ENCODE results near the gene NADK2. TPM values are rescaled to one million over a fixed set of nuclear protein-coding genes. Genes with fewer than 3 reads are reported as not detected.
A peak's percentile ranks its signal among the peaks of the same experiment; 100 is the strongest.

NADK2 gene
- total and polyA plus RNA-seq, 9 of the 15 experiments (the other 6 are each of a cell fraction or from before 2014, with no cell fraction given) = 10.6 to 41.0 (median 24.0) TPM

DNA sequence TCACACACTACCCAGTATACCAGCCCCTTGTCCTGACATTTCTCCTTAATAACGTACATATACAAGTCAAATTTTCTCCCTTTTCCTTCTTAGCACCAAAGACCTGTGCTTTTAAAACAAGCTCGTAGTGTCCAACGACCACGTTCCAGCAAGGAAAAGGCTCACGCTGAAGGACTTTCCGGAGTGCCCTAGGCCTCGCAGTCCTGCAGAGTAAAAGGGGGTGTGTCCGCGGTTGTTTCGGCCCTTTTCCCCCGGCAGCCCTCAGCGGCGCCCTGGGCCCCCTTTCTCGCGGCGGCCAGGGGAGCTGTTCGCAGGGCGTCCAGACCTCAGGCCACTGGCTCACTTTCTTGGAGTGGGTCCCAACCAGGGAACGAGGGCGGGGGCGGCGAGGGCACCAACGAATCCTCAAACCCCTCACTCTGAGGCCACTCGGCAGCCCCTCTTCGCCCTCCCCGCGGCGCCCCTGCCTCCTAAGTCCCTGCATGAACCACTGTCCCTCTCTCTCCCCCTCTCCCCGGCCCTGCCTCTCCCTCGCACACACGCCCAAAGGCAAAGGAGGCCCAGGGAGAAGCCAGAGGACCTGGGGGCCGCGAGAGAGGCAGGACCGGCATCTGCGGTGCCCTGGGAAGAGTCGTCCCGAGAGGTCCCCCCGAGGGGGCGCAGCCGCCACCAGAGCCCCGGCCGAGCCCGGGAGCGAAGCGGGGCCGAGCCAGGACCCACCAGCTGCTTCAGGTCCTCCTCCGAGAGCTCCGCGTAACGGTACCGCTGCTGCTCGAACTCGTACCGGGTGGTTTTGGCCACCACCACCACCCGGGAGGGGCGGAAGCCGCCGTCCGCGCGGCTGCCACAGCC, 720 bp downstream of the NADK2 start (continued):
- TF ChIP-seq DIDO1 (tag; IDR thresholded peaks at IDR 0.05; ENCODE audit: low read depth) (0 out of 2 replicates have a peak, but pooled peaks have one; percentile 45), NR2C1 (IDR thresholded peaks at IDR 0.05) (no peak), NR2C1 (tag; IDR thresholded peaks at IDR 0.05) (no peak), SETDB1 (IDR thresholded peaks at IDR 0.05; ENCODE audit: low read length) (no peak), NFYB (IDR thresholded peaks at IDR 0.05; ENCODE audit: extremely low read depth, insufficient read length) (no peak), IRF2 (CRISPR knock-in tag; IDR thresholded peaks at IDR 0.05) (no peak), CHD1 (IDR thresholded peaks at IDR 0.05; ENCODE audit: low read length) (peak; percentile 35), SRF (CRISPR knock-in tag; IDR thresholded peaks at IDR 0.05) (no peak), MEF2A (IDR thresholded peaks at IDR 0.05; ENCODE audit: control insufficient read depth, low read depth, low read length) (no peak), FOXP1 (CRISPR knock-in tag; IDR thresholded peaks at IDR 0.05) (no peak), HDGF (IDR thresholded peaks at IDR 0.05) (no peak), ETV1 (tag; conservative IDR thresholded peaks at IDR 0.05; ENCODE audit: low read depth) (no peak), ZC3H11A (IDR thresholded peaks at IDR 0.05; ENCODE audit: low read depth, low read length) (no peak), PYGO2 (tag; IDR thresholded peaks at IDR 0.05) (no peak), ZBTB8A (IDR thresholded peaks at IDR 0.05; ENCODE audit: partially characterized antibody) (no peak), ARID2 (IDR thresholded peaks at IDR 0.05) (0 out of 2 replicates have a peak, but pooled peaks have one; percentile 4)
- TF ChIP-seq, protein P1, sequence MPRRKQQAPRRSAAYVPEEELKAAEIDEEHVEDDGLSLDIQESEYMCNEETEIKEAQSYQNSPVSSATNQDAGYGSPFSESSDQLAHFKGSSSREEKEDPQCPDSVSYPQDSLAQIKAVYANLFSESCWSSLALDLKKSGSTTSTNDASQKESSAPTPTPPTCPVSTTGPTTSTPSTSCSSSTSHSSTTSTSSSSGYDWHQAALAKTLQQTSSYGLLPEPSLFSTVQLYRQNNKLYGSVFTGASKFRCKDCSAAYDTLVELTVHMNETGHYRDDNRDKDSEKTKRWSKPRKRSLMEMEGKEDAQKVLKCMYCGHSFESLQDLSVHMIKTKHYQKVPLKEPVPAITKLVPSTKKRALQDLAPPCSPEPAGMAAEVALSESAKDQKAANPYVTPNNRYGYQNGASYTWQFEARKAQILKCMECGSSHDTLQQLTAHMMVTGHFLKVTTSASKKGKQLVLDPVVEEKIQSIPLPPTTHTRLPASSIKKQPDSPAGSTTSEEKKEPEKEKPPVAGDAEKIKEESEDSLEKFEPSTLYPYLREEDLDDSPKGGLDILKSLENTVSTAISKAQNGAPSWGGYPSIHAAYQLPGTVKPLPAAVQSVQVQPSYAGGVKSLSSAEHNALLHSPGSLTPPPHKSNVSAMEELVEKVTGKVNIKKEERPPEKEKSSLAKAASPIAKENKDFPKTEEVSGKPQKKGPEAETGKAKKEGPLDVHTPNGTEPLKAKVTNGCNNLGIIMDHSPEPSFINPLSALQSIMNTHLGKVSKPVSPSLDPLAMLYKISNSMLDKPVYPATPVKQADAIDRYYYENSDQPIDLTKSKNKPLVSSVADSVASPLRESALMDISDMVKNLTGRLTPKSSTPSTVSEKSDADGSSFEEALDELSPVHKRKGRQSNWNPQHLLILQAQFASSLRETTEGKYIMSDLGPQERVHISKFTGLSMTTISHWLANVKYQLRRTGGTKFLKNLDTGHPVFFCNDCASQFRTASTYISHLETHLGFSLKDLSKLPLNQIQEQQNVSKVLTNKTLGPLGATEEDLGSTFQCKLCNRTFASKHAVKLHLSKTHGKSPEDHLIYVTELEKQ (CRISPR knock-in tag; IDR thresholded peaks at IDR 0.05) = no peak
- TF ChIP-seq, protein P2, sequence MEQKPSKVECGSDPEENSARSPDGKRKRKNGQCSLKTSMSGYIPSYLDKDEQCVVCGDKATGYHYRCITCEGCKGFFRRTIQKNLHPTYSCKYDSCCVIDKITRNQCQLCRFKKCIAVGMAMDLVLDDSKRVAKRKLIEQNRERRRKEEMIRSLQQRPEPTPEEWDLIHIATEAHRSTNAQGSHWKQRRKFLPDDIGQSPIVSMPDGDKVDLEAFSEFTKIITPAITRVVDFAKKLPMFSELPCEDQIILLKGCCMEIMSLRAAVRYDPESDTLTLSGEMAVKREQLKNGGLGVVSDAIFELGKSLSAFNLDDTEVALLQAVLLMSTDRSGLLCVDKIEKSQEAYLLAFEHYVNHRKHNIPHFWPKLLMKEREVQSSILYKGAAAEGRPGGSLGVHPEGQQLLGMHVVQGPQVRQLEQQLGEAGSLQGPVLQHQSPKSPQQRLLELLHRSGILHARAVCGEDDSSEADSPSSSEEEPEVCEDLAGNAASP (IDR thresholded peaks at IDR 0.05) = no peak
- TF ChIP-seq, protein P3, sequence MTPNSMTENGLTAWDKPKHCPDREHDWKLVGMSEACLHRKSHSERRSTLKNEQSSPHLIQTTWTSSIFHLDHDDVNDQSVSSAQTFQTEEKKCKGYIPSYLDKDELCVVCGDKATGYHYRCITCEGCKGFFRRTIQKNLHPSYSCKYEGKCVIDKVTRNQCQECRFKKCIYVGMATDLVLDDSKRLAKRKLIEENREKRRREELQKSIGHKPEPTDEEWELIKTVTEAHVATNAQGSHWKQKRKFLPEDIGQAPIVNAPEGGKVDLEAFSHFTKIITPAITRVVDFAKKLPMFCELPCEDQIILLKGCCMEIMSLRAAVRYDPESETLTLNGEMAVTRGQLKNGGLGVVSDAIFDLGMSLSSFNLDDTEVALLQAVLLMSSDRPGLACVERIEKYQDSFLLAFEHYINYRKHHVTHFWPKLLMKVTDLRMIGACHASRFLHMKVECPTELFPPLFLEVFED (CRISPR knock-in tag; conservative IDR thresholded peaks at IDR 0.05) = 0 out of 2 replicates have a peak, but pooled peaks have one; percentile 22
- TF ChIP-seq, protein P4, sequence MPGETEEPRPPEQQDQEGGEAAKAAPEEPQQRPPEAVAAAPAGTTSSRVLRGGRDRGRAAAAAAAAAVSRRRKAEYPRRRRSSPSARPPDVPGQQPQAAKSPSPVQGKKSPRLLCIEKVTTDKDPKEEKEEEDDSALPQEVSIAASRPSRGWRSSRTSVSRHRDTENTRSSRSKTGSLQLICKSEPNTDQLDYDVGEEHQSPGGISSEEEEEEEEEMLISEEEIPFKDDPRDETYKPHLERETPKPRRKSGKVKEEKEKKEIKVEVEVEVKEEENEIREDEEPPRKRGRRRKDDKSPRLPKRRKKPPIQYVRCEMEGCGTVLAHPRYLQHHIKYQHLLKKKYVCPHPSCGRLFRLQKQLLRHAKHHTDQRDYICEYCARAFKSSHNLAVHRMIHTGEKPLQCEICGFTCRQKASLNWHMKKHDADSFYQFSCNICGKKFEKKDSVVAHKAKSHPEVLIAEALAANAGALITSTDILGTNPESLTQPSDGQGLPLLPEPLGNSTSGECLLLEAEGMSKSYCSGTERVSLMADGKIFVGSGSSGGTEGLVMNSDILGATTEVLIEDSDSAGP (CRISPR knock-in tag; IDR thresholded peaks at IDR 0.05) = no peak

All from K562 (cell line).